ENCODE data around the gene PKNOX2.

The PKNOX2 gene

DNA sequence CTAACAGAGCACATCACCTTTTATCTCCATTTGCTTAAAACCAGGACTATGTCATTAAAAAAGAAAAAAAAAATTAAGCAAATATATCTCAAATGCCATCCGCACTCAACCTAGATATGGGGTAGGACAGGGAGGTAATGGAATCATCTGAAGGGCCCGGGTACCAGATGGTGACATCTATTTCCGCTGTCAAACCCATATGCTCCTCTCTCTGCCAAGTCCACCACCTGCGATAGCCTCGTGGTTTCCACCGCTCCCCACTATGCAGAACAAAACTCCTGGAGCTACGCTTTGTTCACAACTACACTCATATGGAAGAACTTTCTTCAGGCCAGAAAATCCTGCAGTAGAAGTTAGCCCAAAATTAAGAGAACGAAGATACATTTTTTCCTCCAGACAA, 300.1 kb downstream of the PKNOX2 start:
- H3K4me3 ChIP-seq (replicated peaks in 1 of 2; ENCODE audit: low read depth in 2 of 2, low read length in 2 of 2), result no peak overlapping the region
- no peak for TF ChIP-seq CTCF (IDR thresholded peaks at IDR 0.05; ENCODE audit: low read depth, low read length)
- no peak for DNase-seq (ENCODE audit: low read depth in 2 of 2)

DNA sequence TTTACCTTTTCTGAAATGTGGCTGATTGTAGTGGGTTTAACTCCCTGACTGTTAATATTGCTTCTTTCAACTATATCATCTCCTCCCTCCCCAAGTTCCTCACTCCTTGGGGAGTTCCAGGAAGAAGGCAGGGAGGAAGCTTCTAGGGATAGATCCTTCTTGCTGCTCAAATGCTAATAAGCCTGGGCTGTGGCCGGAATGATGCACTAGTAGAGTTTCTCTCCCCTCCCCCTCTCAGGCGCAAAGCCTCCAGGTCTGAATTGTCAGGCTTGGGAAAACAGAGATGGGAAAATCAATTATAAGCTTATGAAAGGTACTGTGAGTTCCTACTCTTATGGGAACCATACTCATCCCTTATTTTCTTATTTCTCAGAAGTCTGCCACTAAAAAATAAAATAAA, 300.7 kb downstream of the PKNOX2 start:
- TF ChIP-seq CTCF (IDR thresholded peaks at IDR 0.05; ENCODE audit: low read depth, low read length), result no peak
- no peak overlapping the region for H3K4me3 ChIP-seq (replicated peaks in 1 of 2; ENCODE audit: low read depth in 2 of 2, low read length in 2 of 2)
- no peak for DNase-seq (ENCODE audit: low read depth in 2 of 2)

- TF ChIP-seq CTCF (IDR thresholded peaks at IDR 0.05; ENCODE audit: low read depth, low read length), result no peak
- DNase-seq (ENCODE audit: low read depth in 2 of 2), result no peak
- H3K4me3 ChIP-seq (replicated peaks in 1 of 2; ENCODE audit: low read depth in 2 of 2, low read length in 2 of 2), result no peak overlapping the region
Observed at GRCh38 chr11:125465701-125466100, 301.1 kb downstream of the PKNOX2 start.

DNA sequence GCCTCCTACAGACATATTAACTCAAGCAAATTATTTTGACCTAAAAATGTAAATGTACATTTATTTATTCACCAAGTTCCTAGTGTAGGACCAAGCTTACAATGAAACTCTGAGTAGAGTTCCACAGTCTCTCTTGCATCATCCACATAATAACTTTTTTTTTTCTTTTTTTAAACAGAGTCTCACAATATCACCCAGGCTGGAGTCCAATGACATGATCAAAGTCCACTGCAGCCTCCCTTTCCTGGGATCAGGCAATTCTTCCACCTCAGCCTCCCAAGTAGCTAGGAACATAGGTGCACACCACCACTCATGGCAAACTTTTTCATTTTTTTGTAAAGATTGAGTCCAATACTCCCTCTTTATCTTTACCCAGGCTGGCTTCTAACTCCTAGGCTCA, 303.5 kb downstream of the PKNOX2 start:
- no peak for DNase-seq (ENCODE audit: low read depth in 2 of 2)
- TF ChIP-seq CTCF (IDR thresholded peaks at IDR 0.05; ENCODE audit: low read depth, low read length), result no peak
- no peak overlapping the region for H3K4me3 ChIP-seq (replicated peaks in 1 of 2; ENCODE audit: low read depth in 2 of 2, low read length in 2 of 2)

DNA sequence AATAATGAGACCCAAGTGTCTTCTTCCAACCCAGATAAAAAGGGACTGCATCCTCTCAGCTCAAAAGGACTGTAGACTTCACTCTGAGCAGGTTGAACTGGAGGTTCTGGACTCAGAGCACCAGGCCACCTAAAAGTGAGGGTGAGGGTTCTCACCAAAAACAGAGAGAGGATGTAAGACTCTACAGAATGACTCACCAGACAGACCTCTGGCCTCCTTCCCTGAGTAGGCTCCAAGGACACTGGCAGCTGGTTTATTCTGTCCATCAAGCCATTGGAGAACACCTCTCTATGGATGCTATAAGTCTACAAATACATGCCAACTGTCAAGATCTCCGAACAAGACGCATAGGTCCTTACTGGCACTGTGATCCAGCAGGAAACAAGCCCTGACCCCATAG, 304.3 kb downstream of the PKNOX2 start:
- DNase-seq (ENCODE audit: low read depth in 2 of 2), result peak in 1 of 2 donors; percentile 13
- no peak for TF ChIP-seq CTCF (IDR thresholded peaks at IDR 0.05; ENCODE audit: low read depth, low read length)
- no peak overlapping the region for H3K4me3 ChIP-seq (replicated peaks in 1 of 2; ENCODE audit: low read depth in 2 of 2, low read length in 2 of 2)

DNA sequence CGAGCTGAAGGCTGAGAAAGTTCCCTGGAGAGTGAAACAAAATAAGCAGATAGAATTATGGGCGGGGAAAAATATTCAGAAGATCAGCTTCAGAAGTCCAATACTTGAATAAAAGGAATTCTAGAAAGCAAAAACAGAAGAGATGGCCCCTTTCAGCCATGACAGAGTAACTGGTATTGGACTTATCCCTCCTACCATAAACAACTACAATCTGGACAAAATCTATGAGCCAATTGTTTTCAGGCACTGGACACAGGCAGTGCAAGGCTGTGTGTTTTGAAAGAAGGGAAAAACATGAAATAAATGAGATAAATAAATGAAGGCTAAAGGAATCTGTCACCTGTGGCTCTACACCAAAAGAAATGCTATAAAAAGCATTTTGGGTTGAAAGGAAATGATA, 305.8 kb downstream of the PKNOX2 start:
- H3K4me3 ChIP-seq (replicated peaks in 1 of 2; ENCODE audit: low read depth in 2 of 2, low read length in 2 of 2), result no peak overlapping the region
- no peak for TF ChIP-seq CTCF (IDR thresholded peaks at IDR 0.05; ENCODE audit: low read depth, low read length)

DNA sequence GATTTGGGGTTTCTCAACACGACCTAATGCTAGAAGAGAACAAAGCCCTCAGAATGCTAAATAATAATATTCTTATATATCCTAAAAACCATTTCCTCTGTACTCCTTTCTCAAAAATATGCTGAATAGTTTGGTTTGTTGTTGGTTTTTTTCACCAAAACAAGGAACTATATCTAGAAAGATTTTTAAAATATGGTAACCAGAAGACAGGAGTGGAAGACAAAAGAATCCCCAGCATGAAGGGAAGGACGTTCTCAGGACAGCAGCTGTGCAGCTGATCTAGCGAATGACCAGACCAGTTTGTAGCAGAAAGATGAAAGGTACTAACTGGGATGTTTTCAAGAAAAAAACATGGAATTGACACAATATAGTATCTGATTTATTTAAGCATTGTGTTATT, 312.2 kb downstream of the PKNOX2 start:
- no peak for TF ChIP-seq CTCF (IDR thresholded peaks at IDR 0.05; ENCODE audit: low read depth, low read length)
- no peak overlapping the region for H3K4me3 ChIP-seq (replicated peaks in 1 of 2; ENCODE audit: low read depth in 2 of 2, low read length in 2 of 2)
- DNase-seq (ENCODE audit: low read depth in 2 of 2), result no peak

More for the DNA sequence above, 305.8 kb downstream of the PKNOX2 start:
- no peak for DNase-seq (ENCODE audit: low read depth in 2 of 2)

All from cardiac fibroblast (primary cell).